Keratinocyte (primary cell): ENCODE results near the gene GOLGA6L2. TPM values are rescaled to one million over a fixed set of nuclear protein-coding genes. Genes with fewer than 3 reads are reported as not detected.

Experiments used
- DNase-seq: peaks from one replicate; pipeline ENCODE4 v3.0.0-alpha.2; 2011; ENCODE audit warnings: low read depth, missing footprints, low spot score
- FAIRE-seq: peaks from 2 replicates; lab custom pipeline; 2011; peaks lifted over from hg19 to GRCh38; lab: Jason Lieb, UNC
- H2AFZ ChIP-seq: 2 replicates; pipeline ENCODE4 v1.6.0; 2012; ENCODE audit warnings: low read length, control low read depth, inconsistent platforms; ENCODE audit not compliant: control insufficient read depth
- H3K27ac ChIP-seq: 2 replicates; pipeline ENCODE4 v1.5.1; 2011; ENCODE audit warnings: low read length; ENCODE audit not compliant: control insufficient read depth, insufficient read depth
- H3K27me3 ChIP-seq: 3 replicates; pipeline ENCODE4 v1.6.0; 2011; ENCODE audit warnings: low read length; ENCODE audit not compliant: control insufficient read depth, insufficient read depth; ENCODE audit errors: extremely low read depth
- H3K36me3 ChIP-seq, 2 experiments: 2 replicates in 1 of 2; 3 replicates in 1 of 2; pipeline ENCODE4 v1.5.1; 2011; ENCODE audit warnings: low read length in 2 of 2, mild to moderate bottlenecking in 1 of 2; ENCODE audit not compliant: control insufficient read depth in 2 of 2, insufficient read depth in 2 of 2; ENCODE audit errors: extremely low read depth in 1 of 2
- H3K4me1 ChIP-seq: 3 replicates; pipeline ENCODE4 v1.5.1; 2011; ENCODE audit warnings: low read length; ENCODE audit not compliant: control insufficient read depth, insufficient read depth; ENCODE audit errors: extremely low read depth
- H3K4me2 ChIP-seq: 3 replicates; pipeline ENCODE4 v1.6.0; 2011; ENCODE audit warnings: low read depth, low read length; ENCODE audit not compliant: control insufficient read depth, insufficient read depth; ENCODE audit errors: extremely low read depth
- H3K4me3 ChIP-seq, 3 experiments: fragments of 200-600 bp in 1 of 3; sonication (generic) in 1 of 3; 2 replicates in 2 of 3; 3 replicates in 1 of 3; pipeline ENCODE4 v1.5.1; 2011 to 2016; ENCODE audit warnings: low read length in 3 of 3, mild to moderate bottlenecking in 3 of 3, control low read depth in 2 of 3, inconsistent platforms in 1 of 3, low read depth in 1 of 3, mixed read lengths in 1 of 3, mixed run types in 1 of 3, moderate library complexity in 1 of 3; ENCODE audit not compliant: control insufficient read depth in 2 of 3, insufficient read depth in 2 of 3; ENCODE audit errors: extremely low read depth in 1 of 3
- H3K79me2 ChIP-seq: 2 replicates; pipeline ENCODE4 v1.6.0; 2012; ENCODE audit warnings: low read length; ENCODE audit not compliant: control insufficient read depth, insufficient read depth
- H3K9ac ChIP-seq: 3 replicates; pipeline ENCODE4 v1.6.0; 2011; ENCODE audit warnings: low read length; ENCODE audit not compliant: control insufficient read depth, insufficient read depth; ENCODE audit errors: extremely low read depth
- H3K9me1 ChIP-seq: 3 replicates; pipeline ENCODE4 v1.6.0; 2011; ENCODE audit warnings: low read length; ENCODE audit not compliant: control insufficient read depth, insufficient read depth; ENCODE audit errors: extremely low read depth
- H3K9me3 ChIP-seq: 2 replicates; pipeline ENCODE4 v1.5.1; 2012; ENCODE audit warnings: low read depth, low read length; ENCODE audit not compliant: control insufficient read depth
- H4K20me1 ChIP-seq: 3 replicates; pipeline ENCODE4 v1.6.0; 2011; ENCODE audit warnings: low read length; ENCODE audit not compliant: control insufficient read depth, insufficient read depth; ENCODE audit errors: extremely low read depth
- CTCF ChIP-seq, 3 experiments: IDR thresholded peaks in 1 of 3; conservative IDR thresholded peaks in 1 of 3; optimal IDR thresholded peaks in 1 of 3; 2 replicates in 2 of 3; 3 replicates in 1 of 3; pipeline versions ENCODE3 to v1.5.1; 2011; ENCODE audit warnings: low read length in 3 of 3, mild to moderate bottlenecking in 3 of 3, moderate library complexity in 2 of 3, control low read depth in 1 of 3, inconsistent platforms in 1 of 3; ENCODE audit not compliant: insufficient read depth in 2 of 3; ENCODE audit errors: extremely low read depth in 1 of 3
- EZH2 ChIP-seq: IDR thresholded peaks from one replicate; pipeline ENCODE4 v1.6.1; 2012; ENCODE audit warnings: inconsistent platforms, mild to moderate bottlenecking, low read length, moderate library complexity
- dilution Hi-C: fragments of 300-500 bp; cut with MboI; formaldehyde crosslinking; loops from one replicate; pipeline ENCODE4 v1.7.0; 2020; ENCODE audit warnings: low sequenced_read_pairs; ENCODE audit not compliant: extremely low pct_ligation_motif_present
- polyA plus RNA-seq, 5 experiments: library from polyadenylated mRNA; depleted of rRNA in 3 of 5; stranded (reverse) in 3 of 5; stranded (forward) in 1 of 5; unstranded in 1 of 5; fragments of >200 nt; gene quantifications; 1 replicate in 1 of 5; 2 replicates in 3 of 5; 3 replicates in 1 of 5; pipeline versions ENCODE4 v1.2.1 to v1.2.3, GENCODE V29; 2011 to 2012; ENCODE audit warnings: missing spikeins in 2 of 5, low read depth in 1 of 5, low replicate concordance in 1 of 5

Gene GOLGA6L2
- polyA plus RNA-seq, 1 donor (not counting 4 experiments of a cell fraction or from before 2014, with no cell fraction given): not detected

- Histone ChIP-seq H3K79me2 (no peaks in the 10 kb centered on the region), H3K36me3 (no peaks in the 10 kb centered on the region), H3K4me3 (no peak overlapping the region), H3K9me1 (no peaks in the 10 kb centered on the region), H3K9me3 (peaks cover 6% of the 10 kb centered on the region), H3K27me3 (no peaks in the 10 kb centered on the region), H4K20me1 (no peaks in the 10 kb centered on the region), H3K27ac (no peak overlapping the region), H3K4me2 (no peak overlapping the region), H3K4me1 (no peaks in the 10 kb centered on the region), H3K9ac (no peak overlapping the region), H2AFZ (no peak overlapping the region)
- dilution Hi-C loops: no loop called here
- DNase-seq: no peak
- FAIRE-seq: no peak
- no peak for TF ChIP-seq CTCF (optimal IDR thresholded peaks at IDR 0.05 in 1 of 3, IDR thresholded peaks at IDR 0.05 in 1 of 3, conservative IDR thresholded peaks at IDR 0.05 in 1 of 3; ENCODE audit: extremely low read depth in 1 of 3, insufficient read depth in 2 of 3, low read length in 3 of 3)
- TF ChIP-seq EZH2: no peak
These were observed 7.5 kb downstream of the GOLGA6L2 start for GRCh38 chr15:23439513-23439912.

- Histone ChIP-seq H3K4me1 (no peaks in the 10 kb centered on the region), H3K79me2 (no peaks in the 10 kb centered on the region), H3K27me3 (no peaks in the 10 kb centered on the region), H3K9me1 (no peaks in the 10 kb centered on the region), H3K9ac (no peak overlapping the region), H3K9me3 (peaks cover 4% of the 10 kb centered on the region), H4K20me1 (no peaks in the 10 kb centered on the region), H3K36me3 (no peaks in the 10 kb centered on the region), H3K27ac (no peak overlapping the region), H3K4me2 (no peak overlapping the region), H3K4me3 (no peak overlapping the region), H2AFZ (no peak overlapping the region)
- DNase-seq (no peak), FAIRE-seq (no peak)
- TF ChIP-seq EZH2 (no peak), CTCF (optimal IDR thresholded peaks at IDR 0.05 in 1 of 3, IDR thresholded peaks at IDR 0.05 in 1 of 3, conservative IDR thresholded peaks at IDR 0.05 in 1 of 3; ENCODE audit: extremely low read depth in 1 of 3, insufficient read depth in 2 of 3, low read length in 3 of 3) (no peak)
- dilution Hi-C loops: no loop called here
These were observed 8.1 kb downstream of the GOLGA6L2 start for GRCh38 chr15:23438816-23439466.
